KG1 (cell line): Measurements from ENCODE around the gene MFAP2.

ENCODE experiments used
- DNase-seq: peaks from one replicate; lab custom pipeline; 2025; lab: John Stamatoyannopoulos, UW

The MFAP2 gene

DNA sequence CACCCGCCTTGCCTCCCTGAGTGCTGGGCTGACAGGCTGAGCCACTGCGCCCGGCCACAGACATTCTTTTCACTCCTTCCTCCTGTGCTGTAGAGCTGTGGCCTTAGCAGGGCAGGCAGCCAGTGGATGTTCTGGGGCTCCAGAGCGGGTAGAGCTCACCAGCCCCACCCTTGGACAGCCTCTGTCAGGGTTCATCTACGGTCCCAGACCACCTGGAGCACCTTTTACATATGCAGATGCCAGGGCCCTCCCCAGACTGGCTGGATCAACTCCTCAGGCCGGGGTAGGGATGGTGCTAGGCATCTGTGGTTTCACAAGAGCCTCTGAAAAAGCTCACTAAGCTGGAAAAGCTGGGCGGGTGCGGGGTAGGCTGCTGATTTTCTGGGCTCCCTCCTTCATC, 26.7 kb upstream of the MFAP2 start:
- DNase-seq, result no peak

DNA sequence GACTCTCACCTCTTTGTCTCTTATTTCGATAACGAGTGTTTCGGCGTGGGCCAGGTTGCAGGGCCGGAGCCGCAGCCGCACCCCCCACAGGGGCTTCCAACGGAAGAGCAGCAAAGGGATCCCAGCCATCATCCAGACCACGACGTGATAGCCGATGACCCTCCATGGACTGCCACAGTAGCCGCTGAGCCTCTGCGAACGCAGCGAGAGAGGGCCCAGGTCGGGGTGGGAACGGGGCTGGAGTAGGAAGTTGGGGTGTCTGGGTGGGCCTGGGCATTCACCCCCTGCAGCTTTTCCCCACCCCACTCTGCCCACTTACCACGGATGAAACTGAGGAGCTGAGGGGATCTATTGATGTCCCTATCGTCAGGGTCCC, 24.9 kb upstream of the MFAP2 start:
- no peak for DNase-seq

DNA sequence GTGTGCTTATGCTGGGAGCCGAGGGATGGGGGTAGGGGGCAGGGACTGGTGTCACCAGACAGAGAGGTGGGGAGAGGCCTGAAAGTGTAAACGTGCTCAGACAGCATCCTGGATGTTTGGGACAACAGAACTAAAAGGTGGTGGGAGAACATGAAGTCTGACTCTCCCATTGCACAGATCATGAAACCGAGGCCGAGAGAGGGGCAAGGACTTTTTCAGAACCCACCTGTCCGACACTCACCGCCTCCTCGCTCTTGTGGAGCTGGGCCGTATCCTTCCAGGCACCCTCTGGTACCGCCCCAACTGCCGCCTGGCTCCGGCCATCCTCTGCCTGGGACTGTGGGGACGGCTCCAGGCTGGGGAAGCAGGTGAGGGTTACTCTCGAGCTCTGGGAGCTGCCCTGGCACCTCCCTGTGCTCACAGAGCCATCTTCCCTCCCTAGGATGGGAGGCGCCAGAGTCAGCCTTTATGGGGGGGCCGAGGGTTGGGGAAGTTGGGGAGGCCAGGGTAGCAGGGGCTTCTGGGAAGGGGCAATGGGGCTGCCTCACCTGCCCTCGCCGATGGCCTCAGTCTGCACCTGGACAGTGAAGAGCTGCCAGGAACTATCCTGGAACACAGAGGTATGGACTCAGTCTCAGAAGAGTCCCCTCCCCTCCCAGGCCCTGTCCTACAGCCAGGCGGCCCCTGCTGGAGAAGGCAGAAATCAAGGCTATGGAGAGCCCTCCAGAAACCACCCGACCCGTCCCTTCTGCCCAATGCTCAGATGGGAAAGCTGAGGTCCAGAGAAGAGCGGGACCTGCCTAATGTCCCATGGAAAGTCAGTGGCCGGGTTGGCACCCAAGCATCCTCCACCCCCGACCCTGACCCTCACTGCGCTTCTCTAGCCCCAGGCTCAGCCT, 24.3 kb upstream of the MFAP2 start:
- DNase-seq, result no peak

DNA sequence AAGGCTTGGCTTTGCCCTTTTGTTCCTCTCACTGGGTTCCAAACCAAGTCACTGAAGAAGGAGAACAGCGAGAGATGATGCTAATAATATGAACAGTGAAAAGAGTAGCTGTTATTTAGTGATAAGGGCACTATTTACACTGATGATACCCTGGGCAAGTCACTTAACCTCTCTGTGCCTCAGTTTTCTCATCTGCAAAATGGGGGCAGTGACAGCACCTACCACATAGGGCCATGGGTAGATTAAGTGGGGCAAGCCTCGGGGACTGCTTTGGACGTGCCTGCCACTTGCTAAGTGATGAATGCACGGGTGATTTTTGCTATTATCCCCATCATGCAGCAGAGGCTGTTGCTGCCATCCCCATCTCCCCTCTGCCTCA, 22.1 kb upstream of the MFAP2 start:
- no peak for DNase-seq

DNA sequence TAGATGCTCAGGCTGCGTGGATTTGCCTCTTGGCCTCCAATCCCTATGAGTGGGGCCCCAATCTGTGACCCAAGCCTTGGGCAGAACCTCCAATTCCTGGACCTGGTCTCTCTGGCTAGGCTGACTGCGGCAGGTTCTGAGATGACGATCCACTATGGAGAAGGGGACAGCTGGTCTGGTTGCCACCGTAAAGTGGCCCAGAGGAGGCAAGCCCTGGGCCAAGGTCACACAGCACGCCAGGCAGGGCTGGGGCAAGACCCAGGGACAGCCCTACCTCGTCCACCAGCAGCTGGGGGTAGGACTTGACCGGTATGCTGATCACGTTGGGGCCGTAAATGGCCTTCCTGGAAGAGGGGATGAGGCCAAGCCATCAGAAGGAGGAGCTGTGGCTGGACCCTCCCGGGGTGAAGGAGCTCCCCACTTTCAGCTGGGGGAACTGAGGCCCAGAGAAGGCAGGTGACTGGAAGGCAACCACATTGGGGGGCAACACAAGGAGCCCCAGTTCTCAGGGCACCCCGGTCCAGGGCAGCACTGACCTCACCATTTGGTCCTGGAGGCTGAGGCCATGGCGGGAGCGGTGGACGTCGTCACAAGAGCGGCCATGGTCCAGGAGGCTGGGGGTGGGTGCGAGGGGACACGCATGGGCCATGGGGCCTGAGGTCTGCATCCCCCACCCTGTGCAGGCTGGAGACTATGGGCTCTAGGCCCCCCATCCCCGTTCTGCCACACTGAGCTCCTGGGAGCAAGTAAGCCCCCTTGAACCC, 21.5 kb upstream of the MFAP2 start:
- DNase-seq, result no peak

DNA sequence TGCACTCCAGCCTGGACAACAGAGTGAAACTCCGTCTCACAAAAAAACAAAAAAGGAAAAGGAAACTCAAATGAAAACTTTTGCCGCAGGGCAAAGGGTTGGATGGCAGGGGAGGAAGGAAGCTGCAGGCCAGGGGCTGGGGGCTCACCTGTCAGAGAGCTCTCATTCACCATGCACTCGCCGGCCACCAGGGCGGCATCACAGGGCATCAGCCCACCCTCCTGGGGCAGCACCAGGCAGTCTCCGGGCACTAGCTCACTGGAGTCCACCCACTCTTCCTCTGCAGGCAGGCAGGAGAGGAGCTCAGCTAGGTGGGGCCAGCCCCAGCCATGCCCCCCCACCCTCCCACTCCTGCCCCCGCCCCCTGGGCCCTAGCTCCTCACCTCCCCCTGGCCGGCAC, 19.4 kb upstream of the MFAP2 start:
- DNase-seq, result no peak

DNA sequence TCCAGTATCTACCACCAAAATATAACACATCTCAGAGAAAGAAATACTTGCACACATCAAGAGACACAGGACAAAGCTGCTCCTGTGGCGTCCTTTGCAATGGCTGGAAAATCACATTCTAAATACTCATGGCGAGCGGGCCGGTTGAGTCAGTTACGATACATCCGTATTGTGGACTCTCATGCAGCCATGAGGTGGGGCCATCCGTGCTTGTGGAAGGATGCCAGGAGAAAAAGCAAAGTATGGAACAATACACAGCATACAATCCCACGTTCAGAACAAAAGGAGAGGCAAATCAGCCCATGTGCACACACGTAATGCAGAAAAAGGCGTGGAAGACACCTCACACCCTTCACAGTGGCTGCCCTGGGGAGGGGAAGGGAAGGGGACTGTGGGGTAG, 18.2 kb upstream of the MFAP2 start:
- no peak for DNase-seq

DNA sequence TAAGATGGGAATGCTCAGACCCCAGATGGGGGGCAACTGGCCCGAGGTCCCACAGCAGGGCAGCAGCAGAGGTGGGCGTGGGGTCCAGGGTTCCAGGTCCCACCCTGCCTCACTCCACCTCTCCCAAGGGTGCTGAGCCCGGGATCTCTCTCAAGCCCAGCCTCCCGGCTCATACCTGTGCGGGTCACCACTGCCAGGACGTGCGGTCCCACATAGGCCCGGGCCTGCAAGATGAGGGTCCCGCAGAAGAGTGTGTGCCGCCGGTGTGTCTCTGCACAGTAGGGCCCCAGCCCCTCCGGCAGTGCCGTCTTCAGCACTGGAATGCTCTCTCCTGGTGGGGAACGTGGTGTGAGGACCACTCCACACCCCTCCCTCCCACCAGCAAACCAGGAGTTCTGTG, 16.4 kb upstream of the MFAP2 start:
- DNase-seq, result no peak

DNA sequence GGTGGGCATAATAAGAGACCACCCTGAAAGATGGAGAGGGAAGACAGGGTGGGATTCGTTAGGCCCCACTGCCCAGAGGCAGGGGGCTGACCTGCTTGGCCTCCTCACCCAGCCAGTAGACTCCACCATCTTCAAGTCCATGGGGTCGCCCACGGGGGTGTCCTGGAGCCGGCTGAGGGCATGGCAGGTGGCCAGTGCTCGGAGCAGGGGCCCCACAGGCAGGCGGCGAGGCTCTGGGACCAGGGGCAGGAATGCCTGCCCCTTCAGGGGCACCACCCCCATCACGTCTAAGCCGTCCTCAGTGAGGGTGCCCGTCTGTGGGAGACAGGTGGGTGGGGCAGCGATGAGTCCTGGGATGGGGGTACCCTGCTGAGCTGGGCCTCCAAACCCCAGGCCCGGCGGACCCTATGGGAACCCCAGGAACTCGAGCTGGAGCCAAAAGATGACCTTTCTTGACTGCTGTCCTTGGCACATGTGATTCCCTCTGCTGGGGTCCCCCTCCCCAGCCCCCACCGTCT, 13.2 kb upstream of the MFAP2 start:
- no peak for DNase-seq

DNA sequence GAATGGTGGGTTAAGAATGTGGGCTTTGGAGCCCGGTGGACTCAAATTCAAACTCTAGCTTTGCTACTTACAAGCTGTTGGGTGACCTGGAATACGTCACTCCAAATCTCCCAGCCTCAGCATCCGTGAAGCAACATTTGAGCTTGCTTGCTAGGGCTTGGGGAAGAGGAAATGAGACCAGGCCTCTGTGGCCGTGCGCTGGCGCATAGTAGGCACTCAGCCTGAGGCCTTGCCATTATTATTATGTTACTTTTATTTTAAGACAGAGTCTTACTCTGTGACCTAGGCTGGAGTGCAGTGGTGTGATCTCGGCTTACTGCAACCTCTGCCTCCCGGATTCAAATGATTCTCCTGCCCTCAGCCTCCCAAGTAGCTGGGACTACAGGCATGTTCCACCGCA, 12.3 kb upstream of the MFAP2 start:
- no peak for DNase-seq

DNA sequence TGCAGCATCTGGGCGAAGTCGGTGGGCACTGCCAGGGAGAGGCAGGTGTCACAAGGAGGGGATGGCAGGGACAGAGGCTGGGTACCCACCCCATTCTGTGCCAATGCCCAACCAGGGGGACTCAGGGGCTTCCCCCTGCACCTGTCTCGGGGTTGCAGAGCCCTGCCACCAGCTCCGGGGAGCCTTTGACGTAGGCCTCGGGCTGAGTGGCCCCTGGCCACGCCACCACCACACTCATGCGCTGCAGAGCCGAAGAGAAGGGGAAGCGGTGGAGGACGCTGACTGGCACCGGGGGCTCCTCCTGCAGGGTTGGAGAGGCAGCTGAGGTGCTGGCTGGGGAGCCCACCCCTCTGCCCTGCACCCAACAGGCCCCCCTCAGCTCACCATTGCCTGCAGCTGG, 11.7 kb upstream of the MFAP2 start:
- DNase-seq, result no peak

DNA sequence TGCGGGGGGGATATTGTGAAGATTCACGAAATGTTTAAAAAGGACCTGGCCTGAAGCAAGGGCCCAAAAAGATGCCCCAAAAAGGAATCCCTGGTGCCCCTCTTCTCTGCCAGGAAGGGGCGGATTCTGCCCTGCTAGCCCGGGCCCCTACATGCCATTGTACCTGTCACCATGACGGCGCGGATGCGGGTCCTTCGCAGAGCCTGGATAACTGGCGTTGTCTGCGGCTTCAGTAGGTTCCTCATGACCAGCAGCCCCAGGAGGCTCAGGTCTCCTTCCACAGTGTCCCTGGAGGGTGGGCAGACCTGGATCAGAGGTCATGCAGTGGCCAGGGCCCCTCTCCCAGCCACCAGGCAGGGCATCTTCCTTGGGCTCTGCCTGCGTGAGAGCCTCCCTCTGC, 11.2 kb upstream of the MFAP2 start:
- DNase-seq, result no peak

DNA sequence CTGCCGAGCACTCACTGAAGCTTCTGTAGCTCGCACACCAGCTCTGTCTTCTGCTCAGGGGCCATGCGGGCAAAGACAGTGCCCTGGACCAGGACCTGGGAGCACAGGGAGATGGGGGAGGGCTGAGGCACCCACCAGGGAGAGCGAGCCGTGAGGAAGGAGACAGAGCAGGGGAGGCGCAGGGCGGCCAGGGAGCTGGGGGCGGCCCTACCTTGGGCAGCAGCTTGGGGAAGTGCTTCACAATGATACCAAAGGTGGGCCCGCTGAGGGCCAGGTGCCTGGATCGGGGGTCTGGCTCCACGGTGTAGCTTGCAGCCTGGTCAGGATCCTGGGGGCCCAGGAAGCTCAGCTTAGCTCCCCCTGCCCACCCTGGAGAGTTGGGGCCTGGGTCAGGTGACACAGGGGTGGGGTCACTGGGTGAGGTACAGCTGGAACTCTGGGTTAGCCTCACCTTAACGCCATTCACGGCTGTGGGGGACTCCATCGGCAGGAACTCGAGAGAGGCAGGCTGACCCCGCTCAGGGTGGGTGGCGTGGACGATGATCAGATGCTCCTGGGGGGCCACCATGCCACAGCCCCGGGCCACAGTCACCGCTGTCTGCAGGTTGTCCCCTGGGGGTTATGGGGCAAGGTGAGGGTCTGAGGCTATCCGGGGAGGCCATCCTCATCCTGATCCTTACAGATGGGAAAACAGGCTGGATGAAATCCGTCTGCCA, 9.4 kb upstream of the MFAP2 start:
- no peak for DNase-seq

DNA sequence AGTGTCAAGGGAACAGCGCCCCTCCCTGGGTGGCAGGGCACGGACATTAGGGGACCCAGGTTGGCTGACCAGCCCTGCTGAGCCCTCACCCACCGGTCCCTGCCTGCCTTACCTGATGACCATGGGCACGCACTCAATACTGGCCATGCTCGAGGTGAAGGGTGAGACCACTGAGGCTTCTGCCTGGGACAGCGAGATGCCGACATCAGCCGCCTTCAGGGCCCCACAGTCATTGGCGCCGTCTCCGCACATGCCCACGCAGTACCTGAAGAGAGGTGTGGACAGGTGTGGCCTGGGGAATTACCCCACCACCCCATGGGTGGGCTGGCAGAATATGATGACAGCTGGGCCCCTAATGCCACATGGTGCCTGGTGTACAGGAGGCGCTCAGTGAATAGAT, 7.8 kb upstream of the MFAP2 start:
- no peak for DNase-seq

DNA sequence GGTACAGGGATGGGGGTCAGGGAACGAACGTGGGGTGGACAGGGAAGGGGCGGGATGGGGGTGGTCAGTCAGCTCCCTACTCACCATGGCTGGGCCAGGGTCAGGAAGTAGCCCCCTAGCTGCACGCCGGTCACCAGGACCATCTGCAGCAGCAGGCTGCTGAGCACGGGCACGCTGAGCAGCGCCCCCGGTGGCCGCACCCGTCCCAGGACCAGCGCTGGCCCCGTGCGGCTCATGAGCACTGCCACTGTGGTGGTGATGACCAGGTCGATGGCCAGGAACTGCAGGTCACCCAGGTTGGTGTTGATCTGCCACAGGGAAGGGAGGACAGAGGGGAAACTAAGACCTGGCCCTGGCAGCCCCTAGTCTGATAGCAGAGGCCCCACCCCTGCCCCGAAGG, 6.5 kb upstream of the MFAP2 start:
- DNase-seq, result no peak

DNA sequence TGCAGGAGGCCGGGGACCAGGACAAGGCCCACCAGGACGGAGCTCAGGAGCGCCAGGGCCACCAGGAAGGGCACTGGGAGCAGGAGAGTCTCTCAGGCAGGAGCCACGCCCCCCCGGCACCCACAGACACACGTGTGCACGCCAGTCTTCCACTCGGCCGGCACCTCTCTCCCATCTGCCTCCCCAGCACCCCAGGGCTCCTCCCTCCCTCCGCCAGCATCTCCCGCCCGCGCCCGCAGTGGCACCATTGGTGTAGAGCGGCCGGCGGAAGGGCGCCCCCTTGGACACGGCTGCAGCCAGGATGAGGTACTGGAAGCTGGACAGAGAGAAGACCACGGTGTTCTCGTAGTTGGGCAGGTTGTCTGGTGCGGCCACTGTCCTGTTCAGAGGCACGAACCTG, 6.1 kb upstream of the MFAP2 start:
- no peak for DNase-seq

DNA sequence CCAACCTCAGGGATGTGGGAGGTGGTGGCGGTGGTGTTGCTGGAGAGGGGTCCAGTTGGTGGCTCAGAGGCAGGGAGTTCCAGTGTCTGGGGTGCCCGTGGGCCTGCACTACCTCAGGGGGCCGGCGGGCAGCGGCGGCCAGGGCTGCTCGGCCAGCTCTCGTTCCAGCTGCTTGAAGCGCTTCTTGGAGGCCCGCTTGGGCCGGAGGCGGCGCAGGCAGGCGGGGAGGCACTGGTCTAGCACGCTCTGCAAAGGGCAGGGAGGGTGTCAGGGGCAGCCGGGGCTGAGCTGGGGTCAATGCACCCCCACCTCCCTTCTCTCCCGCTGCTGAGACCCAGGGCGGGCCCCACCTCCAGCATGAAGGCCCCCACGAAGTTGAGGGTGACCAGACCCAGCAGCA, 5.7 kb upstream of the MFAP2 start:
- no peak for DNase-seq

DNA sequence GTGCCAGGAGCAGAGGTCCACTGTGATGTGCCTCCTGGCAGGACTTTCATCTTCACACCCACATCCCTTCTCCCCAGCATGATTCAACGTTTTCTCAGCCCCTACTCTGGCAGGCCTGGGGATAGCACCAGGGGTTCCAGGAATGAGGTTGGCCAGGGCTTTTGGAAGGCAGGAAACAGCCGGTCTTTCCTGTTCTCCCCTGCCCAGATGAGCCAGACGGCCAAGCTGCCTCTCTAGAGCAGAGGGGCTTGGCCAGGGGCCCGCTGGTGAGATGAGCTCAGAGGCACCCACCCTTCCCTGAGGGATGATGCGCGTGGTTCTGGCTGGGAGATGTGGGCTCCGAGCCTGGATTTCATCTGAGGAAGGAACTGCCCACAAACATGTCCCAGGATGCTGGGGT, 4.3 kb upstream of the MFAP2 start:
- no peak for DNase-seq

DNA sequence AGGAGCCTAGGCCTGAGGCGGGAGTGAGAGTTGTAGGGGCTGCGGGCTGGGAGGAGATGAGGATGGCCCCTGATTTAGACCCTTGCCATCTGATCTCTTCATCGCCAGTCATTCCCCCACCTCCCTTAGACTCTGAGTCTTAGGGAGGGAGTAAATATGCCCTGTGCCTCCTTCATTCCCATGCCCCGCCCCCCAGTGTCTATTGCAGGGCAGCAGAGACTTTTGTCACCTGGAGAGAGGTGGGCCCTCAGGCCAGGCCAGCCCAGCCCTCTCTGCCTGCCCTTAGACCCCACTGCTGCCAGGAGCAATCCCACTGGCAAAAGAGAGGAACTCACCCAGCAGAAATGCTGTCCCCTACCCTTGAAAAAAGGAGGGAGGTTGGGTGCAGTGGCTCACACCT, 3.2 kb upstream of the MFAP2 start:
- no peak for DNase-seq

DNA sequence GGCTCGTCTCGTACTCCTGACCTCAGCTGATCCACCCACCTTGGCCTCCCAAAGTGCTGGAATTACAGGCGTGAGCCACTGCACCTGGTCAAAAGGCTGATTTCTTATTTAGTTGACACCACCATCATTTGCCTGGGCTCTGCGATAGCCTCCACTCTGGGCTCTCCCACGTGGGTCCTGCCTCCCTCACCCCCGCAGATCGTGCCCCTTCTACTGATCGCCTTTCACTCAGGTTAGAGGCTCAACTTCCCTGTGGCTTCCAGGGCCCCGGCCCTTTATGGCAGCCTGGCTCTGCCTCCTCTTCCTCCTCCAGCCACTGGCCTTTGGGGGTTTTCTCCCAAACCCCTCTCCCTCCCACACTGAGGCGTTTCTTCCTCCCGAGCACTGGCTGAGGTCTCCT, 2.5 kb upstream of the MFAP2 start:
- no peak for DNase-seq

DNA sequence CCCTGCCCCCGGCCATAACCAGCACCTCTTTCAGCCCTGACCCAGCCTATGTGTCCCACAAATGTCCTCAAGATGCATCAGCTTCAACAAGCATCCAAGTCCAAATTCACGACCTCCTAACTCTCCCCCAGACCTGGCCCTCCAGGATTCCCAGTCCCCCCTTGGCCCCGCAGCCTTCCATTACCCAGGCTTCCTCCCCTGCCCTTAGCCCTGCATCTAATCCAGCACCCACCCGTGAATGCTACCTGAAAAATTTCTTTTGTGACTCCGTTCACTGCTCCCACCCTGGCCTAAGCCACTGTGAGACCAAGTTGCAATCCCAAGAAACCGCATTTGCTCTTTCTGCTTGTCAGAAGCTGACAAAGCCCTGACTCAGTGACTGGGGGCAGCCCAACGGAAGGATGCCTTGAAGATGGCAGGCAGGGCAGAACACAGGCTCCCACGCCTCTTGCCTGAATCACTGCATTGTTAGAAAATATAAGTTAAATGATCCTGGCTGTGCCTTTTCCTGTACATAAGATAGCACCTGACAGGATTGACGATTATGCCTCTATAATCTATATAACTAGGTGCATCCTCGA, 939 bp upstream of the MFAP2 start:
- no peak for DNase-seq
